ENCODE data around the gene OR4C3. TPM values are rescaled to one million over a fixed set of nuclear protein-coding genes. Genes with fewer than 3 reads are reported as not detected.
"Not testable (repeated sequence)": the region's sequence is repeated elsewhere in the genome, so short reads cannot be mapped to it uniquely, and the experiment has no call there.

OR4C3 gene
- polyA plus RNA-seq, 1 donor from 2014 or later = not detected

- Histone ChIP-seq H3K4me3 (ENCODE audit: low read length) (no peak overlapping the region), H3K27ac (ENCODE audit: low read length) (no peak overlapping the region), H3K9ac (ENCODE audit: low read length) (no peak overlapping the region), H3K9me2 (ENCODE audit: insufficient read depth, low read length) (no peaks in the 10 kb centered on the region), H3K27me3 (ENCODE audit: insufficient read depth, low read depth, low read length) (no peaks in the 10 kb centered on the region), H3K36me3 (ENCODE audit: insufficient read depth, low read length) (no peaks in the 10 kb centered on the region), H4K20me1 (ENCODE audit: insufficient read depth) (no peaks in the 10 kb centered on the region), H3K79me2 (replicated peaks; ENCODE audit: insufficient read depth, low read length) (no peaks in the 10 kb centered on the region), H3K4me2 (ENCODE audit: low read length) (no peak overlapping the region), H3K9me3 (ENCODE audit: low read length) (no peaks in the 10 kb centered on the region), H2AFZ (ENCODE audit: low read depth, low read length) (no peak overlapping the region), H3F3A (ENCODE audit: insufficient read depth, low read length, poor library complexity, severe bottlenecking) (no peaks in the 10 kb centered on the region)
- no peak for TF ChIP-seq EP300 (conservative IDR thresholded peaks at IDR 0.05; ENCODE audit: poor library complexity, severe bottlenecking)
- no peak for TF ChIP-seq SMC3 (conservative IDR thresholded peaks at IDR 0.05; ENCODE audit: poor library complexity)
- no peak for TF ChIP-seq TAF1 (IDR thresholded peaks at IDR 0.05; ENCODE audit: low read depth)
- TF ChIP-seq POLR2AphosphoS5 (IDR thresholded peaks at IDR 0.05) = no peak
- TF ChIP-seq, protein P1, sequence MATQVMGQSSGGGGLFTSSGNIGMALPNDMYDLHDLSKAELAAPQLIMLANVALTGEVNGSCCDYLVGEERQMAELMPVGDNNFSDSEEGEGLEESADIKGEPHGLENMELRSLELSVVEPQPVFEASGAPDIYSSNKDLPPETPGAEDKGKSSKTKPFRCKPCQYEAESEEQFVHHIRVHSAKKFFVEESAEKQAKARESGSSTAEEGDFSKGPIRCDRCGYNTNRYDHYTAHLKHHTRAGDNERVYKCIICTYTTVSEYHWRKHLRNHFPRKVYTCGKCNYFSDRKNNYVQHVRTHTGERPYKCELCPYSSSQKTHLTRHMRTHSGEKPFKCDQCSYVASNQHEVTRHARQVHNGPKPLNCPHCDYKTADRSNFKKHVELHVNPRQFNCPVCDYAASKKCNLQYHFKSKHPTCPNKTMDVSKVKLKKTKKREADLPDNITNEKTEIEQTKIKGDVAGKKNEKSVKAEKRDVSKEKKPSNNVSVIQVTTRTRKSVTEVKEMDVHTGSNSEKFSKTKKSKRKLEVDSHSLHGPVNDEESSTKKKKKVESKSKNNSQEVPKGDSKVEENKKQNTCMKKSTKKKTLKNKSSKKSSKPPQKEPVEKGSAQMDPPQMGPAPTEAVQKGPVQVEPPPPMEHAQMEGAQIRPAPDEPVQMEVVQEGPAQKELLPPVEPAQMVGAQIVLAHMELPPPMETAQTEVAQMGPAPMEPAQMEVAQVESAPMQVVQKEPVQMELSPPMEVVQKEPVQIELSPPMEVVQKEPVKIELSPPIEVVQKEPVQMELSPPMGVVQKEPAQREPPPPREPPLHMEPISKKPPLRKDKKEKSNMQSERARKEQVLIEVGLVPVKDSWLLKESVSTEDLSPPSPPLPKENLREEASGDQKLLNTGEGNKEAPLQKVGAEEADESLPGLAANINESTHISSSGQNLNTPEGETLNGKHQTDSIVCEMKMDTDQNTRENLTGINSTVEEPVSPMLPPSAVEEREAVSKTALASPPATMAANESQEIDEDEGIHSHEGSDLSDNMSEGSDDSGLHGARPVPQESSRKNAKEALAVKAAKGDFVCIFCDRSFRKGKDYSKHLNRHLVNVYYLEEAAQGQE (IDR thresholded peaks at IDR 0.05; ENCODE audit: borderline replicate concordance) = no peak
- TF ChIP-seq, protein P2, sequence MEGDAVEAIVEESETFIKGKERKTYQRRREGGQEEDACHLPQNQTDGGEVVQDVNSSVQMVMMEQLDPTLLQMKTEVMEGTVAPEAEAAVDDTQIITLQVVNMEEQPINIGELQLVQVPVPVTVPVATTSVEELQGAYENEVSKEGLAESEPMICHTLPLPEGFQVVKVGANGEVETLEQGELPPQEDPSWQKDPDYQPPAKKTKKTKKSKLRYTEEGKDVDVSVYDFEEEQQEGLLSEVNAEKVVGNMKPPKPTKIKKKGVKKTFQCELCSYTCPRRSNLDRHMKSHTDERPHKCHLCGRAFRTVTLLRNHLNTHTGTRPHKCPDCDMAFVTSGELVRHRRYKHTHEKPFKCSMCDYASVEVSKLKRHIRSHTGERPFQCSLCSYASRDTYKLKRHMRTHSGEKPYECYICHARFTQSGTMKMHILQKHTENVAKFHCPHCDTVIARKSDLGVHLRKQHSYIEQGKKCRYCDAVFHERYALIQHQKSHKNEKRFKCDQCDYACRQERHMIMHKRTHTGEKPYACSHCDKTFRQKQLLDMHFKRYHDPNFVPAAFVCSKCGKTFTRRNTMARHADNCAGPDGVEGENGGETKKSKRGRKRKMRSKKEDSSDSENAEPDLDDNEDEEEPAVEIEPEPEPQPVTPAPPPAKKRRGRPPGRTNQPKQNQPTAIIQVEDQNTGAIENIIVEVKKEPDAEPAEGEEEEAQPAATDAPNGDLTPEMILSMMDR (IDR thresholded peaks at IDR 0.05; ENCODE audit: poor library complexity, severe bottlenecking) = no peak
- no peak for TF ChIP-seq EZH2 (IDR thresholded peaks at IDR 0.05; ENCODE audit: borderline replicate concordance, insufficient read depth, low read length, poor library complexity, severe bottlenecking)
- no peak for TF ChIP-seq RAD21 (conservative IDR thresholded peaks at IDR 0.05)
- no peak for TF ChIP-seq MXI1 (conservative IDR thresholded peaks at IDR 0.05; ENCODE audit: poor library complexity, severe bottlenecking)
Measured at GRCh38 chr11:48354013-48354412, 29.3 kb downstream of the OR4C3 start.

- Histone ChIP-seq H3K4me3 (ENCODE audit: low read length) (no peak overlapping the region), H4K20me1 (ENCODE audit: insufficient read depth) (no peaks in the 10 kb centered on the region), H3K4me2 (ENCODE audit: low read length) (no peak overlapping the region), H3K9me2 (ENCODE audit: insufficient read depth, low read length) (no peaks in the 10 kb centered on the region), H3K36me3 (ENCODE audit: insufficient read depth, low read length) (no peaks in the 10 kb centered on the region), H3K9me3 (ENCODE audit: low read length) (no peaks in the 10 kb centered on the region), H2AFZ (ENCODE audit: low read depth, low read length) (no peak overlapping the region), H3K27me3 (ENCODE audit: insufficient read depth, low read depth, low read length) (no peaks in the 10 kb centered on the region), H3K9ac (ENCODE audit: low read length) (no peak overlapping the region), H3K79me2 (replicated peaks; ENCODE audit: insufficient read depth, low read length) (no peaks in the 10 kb centered on the region), H3K27ac (ENCODE audit: low read length) (no peak overlapping the region), H3F3A (ENCODE audit: insufficient read depth, low read length, poor library complexity, severe bottlenecking) (no peaks in the 10 kb centered on the region)
- TF ChIP-seq POLR2AphosphoS5 (IDR thresholded peaks at IDR 0.05) (no peak), EZH2 (IDR thresholded peaks at IDR 0.05; ENCODE audit: borderline replicate concordance, insufficient read depth, low read length, poor library complexity, severe bottlenecking) (no peak), TAF1 (IDR thresholded peaks at IDR 0.05; ENCODE audit: low read depth) (no peak), MXI1 (conservative IDR thresholded peaks at IDR 0.05; ENCODE audit: poor library complexity, severe bottlenecking) (no peak), EP300 (conservative IDR thresholded peaks at IDR 0.05; ENCODE audit: poor library complexity, severe bottlenecking) (no peak), SMC3 (conservative IDR thresholded peaks at IDR 0.05; ENCODE audit: poor library complexity) (no peak), RAD21 (conservative IDR thresholded peaks at IDR 0.05) (no peak)
- TF ChIP-seq, protein P1 (IDR thresholded peaks at IDR 0.05; ENCODE audit: borderline replicate concordance) = no peak
- TF ChIP-seq, protein P2 (IDR thresholded peaks at IDR 0.05; ENCODE audit: poor library complexity, severe bottlenecking) = no peak
Measured at GRCh38 chr11:48354677-48355076, 30.0 kb downstream of the OR4C3 start.

GRCh38 chr11:48361289-48361688 is 36.6 kb downstream of the OR4C3 start:
- H3K9ac ChIP-seq (ENCODE audit: low read length); H3K27me3 ChIP-seq (ENCODE audit: insufficient read depth, low read depth, low read length); H3K4me3 ChIP-seq (ENCODE audit: low read length); H2AFZ ChIP-seq (ENCODE audit: low read depth, low read length); H3K36me3 ChIP-seq (ENCODE audit: insufficient read depth, low read length); H3K4me2 ChIP-seq (ENCODE audit: low read length); H3K27ac ChIP-seq (ENCODE audit: low read length); H3K9me2 ChIP-seq (ENCODE audit: insufficient read depth, low read length); H3F3A ChIP-seq (ENCODE audit: insufficient read depth, low read length, poor library complexity, severe bottlenecking); H3K9me3 ChIP-seq (ENCODE audit: low read length); H3K79me2 ChIP-seq (replicated peaks; ENCODE audit: insufficient read depth, low read length); H4K20me1 ChIP-seq (ENCODE audit: insufficient read depth): not testable (repeated sequence)

All from neural cell (in vitro differentiated cells).